OCI-M2 (cell line): ENCODE measurements around the gene UROD.
A peak's percentile ranks its signal among the peaks of the same experiment; 100 is the strongest.
"Not testable (repeated sequence)": the region's sequence is repeated elsewhere in the genome, so short reads cannot be mapped to it uniquely, and the experiment has no call there.

ENCODE experiments used
- DNase-seq: peaks from one replicate; lab custom pipeline; 2025; ENCODE audit not compliant: unreplicated experiment; lab: John Stamatoyannopoulos, UW

Gene UROD

DNA sequence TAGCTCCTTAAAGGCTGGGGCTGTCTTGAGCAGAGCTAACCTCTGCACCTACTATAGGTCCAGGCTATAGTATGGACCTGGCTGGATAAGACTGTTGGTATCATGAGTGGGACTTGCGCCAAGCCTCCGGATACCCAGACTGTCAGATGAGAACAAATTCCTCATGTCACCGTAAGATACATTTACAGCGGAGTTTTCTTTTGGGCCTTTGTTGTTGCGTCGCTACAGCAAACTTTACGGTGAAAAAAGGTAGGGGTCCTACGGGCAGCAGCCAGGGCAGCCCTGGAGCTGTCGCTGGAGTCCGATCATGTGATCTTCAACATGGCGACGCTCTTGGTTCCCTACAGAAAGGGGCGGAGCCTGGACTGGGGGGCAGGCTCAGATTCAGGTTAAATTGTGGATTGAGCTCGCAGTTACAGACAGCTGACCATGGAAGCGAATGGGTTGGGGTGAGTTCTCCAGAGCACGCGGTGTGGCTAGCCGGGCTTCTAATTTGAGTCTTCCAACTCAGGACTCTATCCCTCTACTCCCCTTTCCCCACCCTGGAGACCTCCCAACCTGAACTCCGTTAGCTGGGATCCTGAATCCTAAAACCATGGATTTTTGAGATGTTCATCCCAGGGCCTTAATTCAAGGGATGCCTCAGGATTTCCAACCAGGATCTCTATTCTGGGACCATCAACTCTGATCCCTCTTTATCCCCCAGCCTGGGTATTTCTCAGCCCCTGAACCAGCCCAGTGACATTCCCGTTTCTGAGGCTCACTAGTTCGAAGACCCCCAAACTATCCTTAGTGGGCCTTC is at the start of gene UROD:
Gene UROD, plus strand, starts transcription at position 418 of the 802 bp plus-strand sequence. Its CDS starts 12 bp downstream, at position 430.
- peak; percentile 81 for DNase-seq

DNA sequence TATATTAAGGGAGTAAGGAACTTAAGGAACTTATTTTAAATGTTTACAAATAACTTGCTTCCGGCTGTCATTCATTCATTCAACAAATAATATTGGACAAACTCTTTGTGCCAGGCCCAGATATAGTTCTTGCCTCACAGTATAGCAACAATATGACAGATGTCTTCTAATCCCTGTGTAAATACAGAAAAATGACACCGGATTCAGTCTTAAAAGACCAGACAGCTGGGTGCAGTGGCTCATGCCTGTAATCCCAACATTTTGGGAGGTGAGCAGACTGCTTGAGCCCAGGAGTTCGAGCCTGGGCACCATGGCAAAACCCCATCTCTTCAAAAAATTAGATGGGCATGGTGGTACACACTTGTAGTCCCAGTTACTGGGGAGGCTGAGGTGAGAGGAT is 49.3 kb upstream of the UROD start:
- no peak for DNase-seq

DNA sequence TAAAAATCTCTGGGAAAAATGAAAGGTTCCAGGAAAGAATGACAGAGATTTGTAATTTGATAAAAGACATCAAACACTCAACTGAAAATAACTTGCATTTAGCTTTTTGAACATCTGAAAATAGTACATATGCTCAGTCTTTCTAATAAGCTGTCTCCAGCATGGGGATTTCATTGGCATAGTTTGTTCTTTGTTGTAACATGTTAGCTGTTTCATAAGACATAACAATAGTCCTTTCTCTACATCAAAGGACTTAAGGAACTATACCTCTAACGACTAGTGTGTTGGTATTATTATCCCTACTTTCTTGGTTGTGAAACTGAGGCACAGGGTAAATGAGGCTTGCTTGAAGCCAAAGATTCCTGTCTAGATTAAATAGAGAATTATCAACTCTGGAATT is 47.7 kb upstream of the UROD start:
- no peak for DNase-seq

DNA sequence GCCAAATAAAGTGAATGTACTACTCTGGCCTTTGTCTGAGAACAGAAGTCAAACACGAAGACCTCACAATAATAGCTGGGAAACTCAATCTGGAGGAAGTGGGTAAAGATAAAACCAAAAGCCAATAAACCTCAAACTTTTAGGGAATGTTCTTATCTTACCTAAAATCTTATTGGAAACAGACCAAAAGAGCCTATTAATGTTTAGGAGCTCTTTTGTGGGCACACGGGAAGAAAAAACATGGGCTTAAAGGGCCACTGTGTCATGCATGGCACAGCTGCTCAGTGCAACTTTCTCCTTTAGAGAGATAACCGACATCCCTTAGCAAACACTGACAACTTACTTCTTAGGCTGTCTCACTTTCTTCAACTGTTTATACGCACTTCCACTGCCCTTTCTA is 41.7 kb upstream of the UROD start:
- no peak for DNase-seq

DNA sequence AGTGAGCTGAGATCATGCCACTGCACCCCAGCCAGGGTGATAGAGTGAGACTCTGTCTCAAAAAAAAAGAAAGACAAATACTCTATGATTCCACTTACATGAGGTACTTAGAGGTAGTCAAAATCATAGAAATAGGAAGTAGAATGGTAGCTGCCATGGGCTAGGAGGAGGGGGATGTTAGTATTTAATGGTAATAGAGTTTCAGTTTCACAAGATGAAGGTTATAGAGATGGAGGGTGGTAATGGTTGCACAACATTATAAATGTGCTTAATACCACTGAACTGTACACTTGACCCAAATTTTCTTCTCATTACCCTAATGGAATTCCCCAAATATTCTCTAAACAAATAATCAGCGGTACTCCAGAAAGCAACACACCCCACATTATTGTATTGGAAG is 38.4 kb upstream of the UROD start:
- no peak for DNase-seq

DNA sequence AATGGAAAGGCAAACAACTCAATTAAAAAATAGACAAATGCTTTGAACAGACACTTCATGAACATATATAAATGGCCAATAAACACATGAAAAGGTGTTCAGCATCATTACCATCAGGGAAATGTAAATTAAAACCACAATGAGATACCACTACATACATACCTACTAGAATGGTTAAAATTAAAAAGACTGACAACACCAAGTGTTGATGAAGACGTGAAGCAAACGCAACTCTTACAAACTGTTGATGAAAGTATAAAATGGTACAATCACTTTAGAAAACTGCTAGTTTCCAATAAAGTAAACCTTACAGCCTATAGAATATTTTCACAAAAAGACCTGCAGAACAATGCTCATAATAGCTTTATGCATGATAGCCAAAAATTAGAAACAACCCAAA is 35.8 kb upstream of the UROD start:
- DNase-seq = no peak

DNA sequence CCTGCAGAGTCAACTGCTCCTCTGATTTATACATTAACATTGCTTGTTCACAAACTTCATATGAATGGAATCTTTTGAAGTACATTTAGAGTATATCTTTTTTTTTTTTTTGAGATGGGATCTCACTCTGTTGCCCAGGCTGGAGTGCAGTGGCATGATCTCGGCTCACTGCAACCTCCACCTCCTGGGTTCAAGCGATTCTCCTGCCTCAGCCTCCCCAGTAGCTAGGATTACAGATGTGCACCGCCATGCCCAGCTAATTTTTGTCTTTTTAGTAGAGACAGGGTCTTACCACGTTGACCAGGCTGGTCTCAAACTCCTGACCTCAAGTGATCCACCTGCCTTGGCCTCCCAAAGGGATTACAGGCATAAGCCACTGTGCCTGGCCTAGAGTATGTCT is 34.7 kb upstream of the UROD start:
- DNase-seq = not testable (repeated sequence)

DNA sequence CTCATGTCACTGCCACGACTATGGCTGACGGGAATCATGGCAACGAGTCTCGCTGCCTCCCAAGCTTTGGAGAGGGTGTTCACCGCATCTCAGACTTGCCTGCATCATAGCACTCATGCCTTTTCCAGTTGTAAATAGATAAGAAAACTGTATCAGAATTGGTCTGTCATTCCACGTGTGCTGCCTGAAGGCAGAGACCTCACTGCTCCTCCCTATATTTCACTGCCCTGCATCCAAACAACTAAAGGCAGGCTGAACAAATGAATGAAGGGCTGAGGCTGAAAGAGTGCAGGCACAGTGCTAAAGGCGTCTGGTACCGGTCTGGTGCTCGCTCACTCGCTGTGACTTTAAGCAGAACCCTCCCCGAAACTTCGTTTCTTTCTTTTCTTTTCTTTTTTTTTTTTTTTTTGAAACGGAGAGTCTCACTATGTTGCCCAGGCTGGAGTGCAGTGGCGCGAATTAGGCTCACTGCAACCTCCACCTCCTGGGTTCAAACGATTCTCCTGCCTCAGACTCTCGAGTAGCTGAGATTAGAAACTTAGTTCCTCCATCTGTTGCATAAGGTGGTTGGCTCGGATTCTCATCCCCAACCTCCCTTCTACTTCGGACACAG is 26.2 kb upstream of the UROD start:
- DNase-seq = no peak

DNA sequence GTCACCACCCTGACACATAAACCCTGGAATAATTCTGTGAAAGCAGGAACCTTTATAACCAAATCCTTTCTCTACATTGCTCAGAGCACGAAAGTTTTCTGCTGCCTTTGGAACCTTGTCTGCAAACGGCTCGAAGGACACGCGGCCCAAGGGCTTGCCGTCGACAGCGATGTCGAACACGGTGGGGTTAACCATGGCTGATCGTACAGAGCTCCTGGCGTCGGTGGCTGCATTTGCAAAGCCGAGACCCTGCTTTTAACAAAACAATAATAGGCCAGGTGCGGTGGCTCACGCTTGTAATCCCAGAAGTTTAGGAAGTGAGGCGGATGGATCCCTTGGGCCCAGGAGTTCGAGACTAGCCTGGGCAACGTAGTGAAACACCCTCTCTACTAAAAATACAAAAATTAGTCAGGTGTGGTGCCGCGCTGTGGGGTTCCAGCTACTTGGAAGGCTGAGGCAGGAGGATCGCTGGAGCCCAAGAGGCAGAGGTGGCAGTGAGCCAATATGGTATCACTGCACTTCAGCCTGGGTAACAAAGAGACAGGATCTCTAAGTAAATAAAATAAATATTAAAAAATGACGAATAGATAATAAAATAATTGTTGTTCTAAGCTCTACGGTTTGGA is 23.4 kb upstream of the UROD start:
- DNase-seq = no peak

DNA sequence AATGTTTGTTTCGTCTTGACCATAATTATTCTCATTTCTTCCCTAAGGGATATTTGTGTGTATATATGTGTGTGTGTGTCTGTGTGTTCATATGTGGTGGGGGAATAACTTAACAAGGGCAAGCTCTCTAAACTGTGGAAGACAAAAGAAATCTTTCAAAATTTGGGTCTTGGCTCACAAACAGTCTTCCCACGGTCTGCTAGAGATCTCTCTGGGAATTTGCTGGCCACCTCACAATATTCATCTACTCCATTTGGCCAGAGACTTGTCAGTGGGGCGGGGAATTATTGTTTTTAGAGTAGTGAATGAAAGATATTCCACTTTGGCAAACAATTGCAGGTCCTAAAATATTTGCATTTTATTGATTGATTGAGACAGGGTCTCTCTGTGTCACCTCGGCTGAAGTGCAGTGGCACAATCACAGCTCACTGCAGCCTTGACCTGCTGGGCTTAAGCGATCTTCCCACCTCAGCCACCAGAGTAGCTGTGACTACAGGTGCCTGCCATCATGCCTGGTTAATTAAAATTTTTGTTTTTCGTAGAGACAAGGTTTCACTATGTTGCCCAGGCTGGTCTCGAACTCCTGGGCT is 17.6 kb upstream of the UROD start:
- DNase-seq = no peak

DNA sequence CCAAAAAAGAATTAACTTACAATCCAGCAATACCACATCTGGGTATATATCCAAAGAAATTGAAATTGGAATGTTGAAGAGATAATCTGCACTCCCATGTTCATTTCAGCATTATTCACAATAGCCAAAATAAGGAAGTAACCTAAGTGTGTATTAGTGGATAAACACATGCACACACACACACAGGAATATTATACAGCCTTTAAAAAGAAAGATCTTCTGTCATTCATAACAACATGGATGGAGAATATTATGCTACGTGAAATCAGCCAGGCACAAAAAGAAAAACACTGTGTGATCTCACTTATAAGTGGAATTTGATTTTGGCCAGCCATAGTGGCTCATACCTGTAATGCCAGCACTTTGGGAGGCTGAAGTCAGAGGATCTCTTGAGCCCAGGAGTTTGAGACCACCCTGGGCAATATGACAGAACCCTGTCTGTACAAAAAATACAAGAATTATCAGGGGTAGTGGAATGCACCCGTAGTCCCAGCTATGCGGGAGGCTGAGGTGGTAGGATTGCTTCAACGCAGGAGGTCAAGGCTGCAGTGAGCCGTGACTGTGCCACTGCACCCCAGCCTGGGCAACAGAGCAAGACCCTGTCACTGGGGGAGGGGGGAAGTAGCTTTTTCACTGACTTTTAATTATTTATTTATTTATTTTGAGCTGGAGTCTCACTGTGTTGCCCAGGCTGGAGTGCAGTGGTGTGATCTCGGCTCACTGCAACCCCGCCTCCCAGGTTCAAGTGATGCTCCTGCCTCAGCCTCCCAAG is 16.4 kb upstream of the UROD start:
- no peak for DNase-seq

DNA sequence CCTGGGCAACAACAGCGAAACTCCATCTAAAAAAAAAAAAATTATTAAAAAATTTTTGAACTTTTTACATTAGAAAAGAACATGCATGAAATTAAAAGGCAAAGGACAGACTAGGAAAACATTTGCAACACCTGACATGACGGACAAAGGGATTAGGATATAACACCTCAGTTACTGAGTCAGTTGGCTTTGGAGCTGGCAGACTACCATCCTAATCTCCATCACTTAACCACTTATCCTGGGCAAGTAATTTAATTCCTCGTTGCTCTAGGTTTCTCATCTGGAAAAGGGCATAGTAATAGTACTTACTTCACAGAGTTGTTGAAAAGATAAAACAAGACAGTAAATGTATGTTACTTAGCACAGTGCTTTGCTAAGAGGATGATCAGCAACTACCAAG is 12.8 kb upstream of the UROD start:
- DNase-seq = no peak

DNA sequence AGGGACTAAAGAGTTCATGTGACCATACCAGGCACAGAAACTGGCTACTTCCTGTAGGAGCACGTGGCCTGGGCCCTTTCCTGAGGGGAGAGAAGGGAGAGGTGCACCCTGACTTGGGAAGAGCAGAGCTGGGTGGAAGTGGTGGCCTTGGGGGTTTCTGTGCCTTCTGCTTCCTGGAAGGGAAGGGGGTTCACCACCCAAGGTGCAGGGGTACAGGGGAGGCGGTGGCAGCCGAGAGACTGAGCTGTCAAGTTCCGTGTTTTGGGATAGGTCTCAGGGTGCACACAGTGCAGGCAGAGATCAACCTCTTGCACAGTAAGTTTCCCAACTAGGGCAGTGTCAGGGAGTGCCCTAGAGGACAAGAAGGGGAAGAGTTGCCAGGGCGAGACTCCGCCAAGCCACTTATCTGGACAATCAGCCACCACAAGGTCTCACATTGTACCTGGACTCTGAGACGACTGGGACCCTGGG is 11.0 kb upstream of the UROD start:
- DNase-seq = no peak

DNA sequence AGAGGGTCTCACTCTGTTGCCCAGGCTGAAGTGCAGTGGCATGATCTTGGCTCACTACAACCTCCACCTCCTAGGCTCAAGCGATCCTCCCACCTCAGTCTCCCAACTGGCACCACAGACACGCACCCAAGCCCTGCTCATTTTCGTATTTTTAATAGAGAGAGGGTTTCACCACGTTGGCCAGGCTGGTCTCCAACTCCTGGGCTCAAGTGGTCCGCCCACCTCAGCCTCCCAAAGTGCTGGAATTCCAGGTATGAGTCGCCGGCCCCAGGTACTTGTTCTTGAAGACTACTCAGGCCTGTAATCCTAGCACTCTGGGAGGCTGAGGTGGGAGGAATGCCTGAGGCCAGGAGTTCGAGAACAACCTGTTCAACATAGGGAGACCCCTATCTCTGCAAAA is 10.5 kb upstream of the UROD start:
- DNase-seq = not testable (repeated sequence)

DNA sequence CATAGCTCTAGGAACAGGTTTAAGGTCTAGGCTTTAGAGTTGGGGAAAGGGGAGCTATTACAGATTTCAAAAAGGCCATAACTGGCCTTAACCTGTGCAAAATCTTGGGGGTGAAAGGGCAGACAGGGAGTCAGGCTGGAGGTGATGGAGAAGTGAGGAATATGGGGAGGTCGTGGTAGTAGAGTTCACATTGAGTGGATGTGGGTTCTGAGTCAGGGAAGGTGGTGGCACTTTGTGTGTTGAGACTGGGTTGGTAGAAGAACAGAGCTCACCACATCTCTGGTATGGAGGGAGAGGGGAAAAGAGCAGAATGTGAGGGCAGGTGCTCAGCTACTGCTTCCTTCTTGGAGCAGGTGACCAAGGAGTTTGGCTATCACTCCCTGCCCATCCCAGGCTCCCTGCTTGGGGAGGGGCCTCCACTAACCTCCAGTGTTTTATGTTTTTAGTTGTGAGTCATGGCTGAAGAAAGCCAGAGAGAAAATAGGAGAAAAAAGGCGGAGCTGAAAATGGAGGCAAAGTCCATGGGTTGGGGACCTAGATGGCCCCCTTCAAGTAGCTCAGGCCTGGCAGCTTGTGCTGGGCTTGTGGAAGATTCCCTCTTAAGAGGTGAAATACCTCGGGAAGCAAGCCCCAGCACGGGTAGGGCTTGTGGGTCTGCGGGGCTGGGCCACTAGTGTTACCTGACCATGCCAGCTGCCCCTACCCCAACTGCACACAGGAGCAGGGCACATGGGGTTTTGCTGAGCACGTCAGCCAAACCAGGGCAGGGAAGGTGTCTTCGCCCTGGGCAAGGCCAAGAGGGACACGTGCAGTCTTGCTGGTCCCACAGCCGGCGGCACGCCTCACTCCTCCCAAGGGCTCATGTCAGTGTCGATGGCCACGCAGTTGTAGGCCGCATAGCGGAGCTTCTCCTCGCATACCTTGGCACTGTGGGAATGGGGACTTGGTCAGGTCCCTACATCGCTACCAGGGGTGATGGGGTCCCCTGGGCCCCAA is 9.1 kb upstream of the UROD start:
- no peak for DNase-seq

DNA sequence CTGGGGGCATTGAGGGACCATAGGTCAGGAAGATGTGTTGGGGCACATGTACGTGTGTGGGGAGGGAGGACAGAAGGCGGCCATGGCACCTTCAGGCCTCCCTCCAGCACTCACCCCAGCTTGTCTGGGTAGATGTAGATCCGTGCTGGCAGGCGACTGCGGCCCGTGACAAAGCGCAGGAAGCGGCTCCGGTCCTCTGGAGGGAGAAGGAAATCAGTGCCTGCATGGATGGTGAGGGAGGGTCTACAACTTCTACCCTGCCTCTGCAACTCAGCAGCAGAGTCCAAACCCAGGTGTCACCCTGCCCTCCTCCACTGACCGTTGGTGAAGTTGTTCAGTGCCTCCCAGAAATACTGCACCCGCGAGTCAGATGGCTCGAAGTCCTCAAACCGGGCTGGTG is 8.3 kb upstream of the UROD start:
- no peak for DNase-seq

DNA sequence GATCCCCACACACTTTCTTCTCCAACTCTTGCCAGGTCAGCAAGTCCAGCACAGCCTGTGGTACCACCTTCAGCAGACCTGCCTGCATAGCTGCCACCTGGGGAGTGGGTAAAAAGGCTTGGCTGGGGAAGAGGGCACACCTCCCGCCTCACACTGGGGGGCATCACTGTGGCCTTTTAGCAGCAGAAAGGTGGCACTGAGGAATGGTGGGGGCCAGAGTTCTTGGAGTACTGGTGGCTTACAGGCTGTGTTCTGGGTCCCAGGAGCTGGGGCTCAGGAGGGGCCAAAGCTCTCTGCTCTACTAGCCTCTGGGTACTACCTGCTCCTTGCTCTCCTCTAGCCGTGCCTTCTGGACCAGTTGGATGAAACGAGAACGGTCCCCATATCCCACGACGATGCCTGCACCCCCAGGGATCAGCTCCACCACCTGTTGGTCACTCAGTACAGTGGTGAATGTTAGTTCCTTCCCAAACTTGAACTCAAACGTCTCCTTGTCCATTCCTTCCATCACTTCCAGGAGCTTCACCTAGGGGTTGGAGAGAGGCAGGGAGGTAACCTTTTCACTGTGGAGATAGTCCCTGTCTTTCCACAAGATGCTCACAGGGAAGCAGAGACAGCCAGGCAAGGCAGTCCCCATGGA is 7.7 kb upstream of the UROD start:
- DNase-seq = no peak

DNA sequence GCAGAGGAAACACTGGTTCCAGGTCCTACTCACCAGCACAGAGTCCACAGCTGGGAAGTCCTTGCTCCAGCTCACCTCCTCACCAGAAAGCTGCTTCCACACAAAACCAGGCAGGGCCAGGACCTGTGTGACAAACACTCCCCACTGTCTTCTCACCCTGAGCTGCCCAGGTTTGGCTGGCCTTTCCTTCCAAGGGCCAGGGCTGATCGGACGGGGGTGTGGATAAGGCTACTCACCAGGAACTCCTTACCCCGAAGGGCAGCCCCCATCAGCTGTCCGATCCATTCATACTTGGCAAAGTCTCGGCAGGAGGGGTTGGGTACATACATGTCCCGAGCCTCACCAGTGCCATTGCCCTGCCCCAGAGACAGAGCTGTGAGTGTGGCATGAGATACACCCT is 6.3 kb upstream of the UROD start:
- no peak for DNase-seq

DNA sequence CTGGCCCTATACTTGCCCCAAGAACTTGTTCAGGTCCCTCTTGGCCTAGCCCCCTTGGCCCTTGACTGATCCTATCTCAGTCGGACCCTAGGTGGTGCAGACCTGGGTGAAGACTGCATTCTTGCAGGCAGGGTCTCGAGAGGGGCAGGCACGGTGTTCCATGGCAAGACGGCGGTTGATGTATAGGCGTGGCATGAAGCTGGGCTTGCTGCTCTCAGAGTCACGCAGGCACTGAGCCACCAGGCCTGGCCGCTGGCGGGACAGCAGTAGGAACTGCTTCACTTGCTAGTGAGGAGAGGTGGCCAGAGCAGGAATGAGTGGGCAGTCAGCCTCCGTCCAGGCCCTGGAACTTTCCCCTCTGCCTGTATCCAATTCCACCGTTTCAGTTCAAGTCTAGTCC is 4.7 kb upstream of the UROD start:
- DNase-seq = no peak
